Activated CD4-positive, alpha-beta T cell treated with anti-CD3 and anti-CD28 coated beads, Interleukin-2, amount 50 U/mL, for 1 hour (primary cell): ENCODE measurements around the gene DCTPP1.
A peak's percentile ranks its signal among the peaks of the same experiment; 100 is the strongest.

ENCODE experiments used
- DNase-seq: peaks from one replicate; pipeline ENCODE4 v3.0.0-alpha.2; 2020

Gene DCTPP1

GRCh38 chr16:30446203-30446595 is 16.4 kb upstream of the DCTPP1 start:
- DNase-seq: no peak

GRCh38 chr16:30445408-30446202 is 15.8 kb upstream of the DCTPP1 start, which contains the start of gene SEPHS2:
Gene SEPHS2, minus strand, starts transcription at chr16:30445874. Its CDS starts 147 bp downstream, at chr16:30445727.
- DNase-seq: peak; percentile 95

GRCh38 chr16:30445149-30445407 is 15.2 kb upstream of the DCTPP1 start:
- DNase-seq: no peak

- no peak for DNase-seq
Measured at GRCh38 chr16:30444231-30445148, 14.7 kb upstream of the DCTPP1 start.

- no peak for DNase-seq
Measured at GRCh38 chr16:30443631-30444030, 13.8 kb upstream of the DCTPP1 start.

GRCh38 chr16:30439720-30440348 is 10.0 kb upstream of the DCTPP1 start:
- no peak for DNase-seq

- DNase-seq: no peak
Measured at GRCh38 chr16:30438835-30439234, 9.0 kb upstream of the DCTPP1 start.

GRCh38 chr16:30437511-30438046 is 7.7 kb upstream of the DCTPP1 start:
- no peak for DNase-seq

GRCh38 chr16:30434852-30435251 is 5.0 kb upstream of the DCTPP1 start:
- DNase-seq: no peak

- no peak for DNase-seq
Measured at GRCh38 chr16:30430428-30430970, 669 bp upstream of the DCTPP1 start.

- no peak for DNase-seq
Measured at GRCh38 chr16:30429418-30429677, 482 bp downstream of the DCTPP1 start.

GRCh38 chr16:30428055-30428454 is 1.8 kb downstream of the DCTPP1 start:
- DNase-seq: no peak

- no peak for DNase-seq
Measured at GRCh38 chr16:30421010-30421409, 8.8 kb downstream of the DCTPP1 start.

GRCh38 chr16:30418350-30419181 is 11.3 kb downstream of the DCTPP1 start:
- no peak for DNase-seq

GRCh38 chr16:30417529-30418349 is 12.1 kb downstream of the DCTPP1 start:
- peak; percentile 85 for DNase-seq

GRCh38 chr16:30416624-30417528 is 13.0 kb downstream of the DCTPP1 start:
- no peak for DNase-seq

- no peak for DNase-seq
Measured at GRCh38 chr16:30416047-30416603, 13.7 kb downstream of the DCTPP1 start.

- DNase-seq: no peak
Measured at GRCh38 chr16:30414159-30414558, 15.7 kb downstream of the DCTPP1 start.

GRCh38 chr16:30413112-30413806 is 16.6 kb downstream of the DCTPP1 start:
- no peak for DNase-seq
